Neural crest cell (in vitro differentiated cells): Measurements from ENCODE around the gene WDR76. TPM values are rescaled to one million over a fixed set of nuclear protein-coding genes. Genes with fewer than 3 reads are reported as not detected.

ENCODE experiments used
- DNase-seq: peaks from one replicate; pipeline ENCODE4 v3.0.0; 2021; ENCODE audit warnings: low read depth, mixed read lengths, low spot score
- H3K27ac Mint-ChIP-seq: one replicate; pipeline ENCODE4 v1.8.0; 2021; ENCODE audit warnings: mild to moderate bottlenecking, mixed read lengths; ENCODE audit not compliant: unreplicated experiment
- H3K27me3 Mint-ChIP-seq: 2 replicates; pipeline ENCODE4 v1.8.0; 2021; ENCODE audit warnings: low read depth, mild to moderate bottlenecking, mixed read lengths
- H3K36me3 Mint-ChIP-seq: 2 replicates; pipeline ENCODE4 v1.8.0; 2021; ENCODE audit warnings: low read depth, mild to moderate bottlenecking, mixed read lengths
- H3K4me1 Mint-ChIP-seq: 2 replicates; pipeline ENCODE4 v1.8.0; 2021; ENCODE audit warnings: mixed read lengths
- H3K4me3 Mint-ChIP-seq: one replicate; pipeline ENCODE4 v1.8.0; 2021; ENCODE audit warnings: mild to moderate bottlenecking, mixed read lengths
- H3K9me3 Mint-ChIP-seq: 2 replicates; pipeline ENCODE4 v1.8.0; 2021; ENCODE audit warnings: mixed read lengths
- total RNA-seq: library from RNA; stranded (reverse); gene quantifications from 2 replicates; pipeline ENCODE4 v1.2.1, GENCODE V29; 2021
- TF ChIP-seq, protein P1 (sequence below): fragments of 200-600 bp; sonication (generic); conservative IDR thresholded peaks from 2 replicates; pipeline ENCODE4 v1.5.0; 2021; ENCODE audit warnings: antibody characterized with exemption, mild to moderate bottlenecking

The WDR76 gene
- total RNA-seq, 1 donor from 2014 or later = 41.3 TPM

DNA sequence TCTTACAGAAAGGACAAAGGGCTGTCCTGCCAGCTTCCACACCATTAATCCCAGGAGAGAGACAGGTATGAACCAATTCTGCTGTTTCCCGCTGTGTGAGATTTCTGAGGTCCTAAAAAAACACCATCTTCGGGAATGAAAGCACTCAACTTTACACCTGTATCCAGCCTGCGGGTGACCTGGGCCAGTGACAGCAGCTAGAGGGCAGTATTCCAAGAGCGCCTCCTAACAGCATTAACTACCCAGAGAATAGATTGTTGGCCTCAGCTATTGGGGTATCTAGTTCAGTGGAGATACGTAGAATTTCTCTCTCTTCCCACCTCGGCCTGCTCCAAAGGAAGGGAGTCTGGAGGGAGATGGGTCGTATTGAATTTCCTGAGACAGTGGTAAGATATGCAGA, 55.1 kb downstream of the WDR76 start:
- DNase-seq = no peak
- Mint-ChIP-seq H3K4me3 (no peak overlapping the region), H3K27ac (no peak overlapping the region)

DNA sequence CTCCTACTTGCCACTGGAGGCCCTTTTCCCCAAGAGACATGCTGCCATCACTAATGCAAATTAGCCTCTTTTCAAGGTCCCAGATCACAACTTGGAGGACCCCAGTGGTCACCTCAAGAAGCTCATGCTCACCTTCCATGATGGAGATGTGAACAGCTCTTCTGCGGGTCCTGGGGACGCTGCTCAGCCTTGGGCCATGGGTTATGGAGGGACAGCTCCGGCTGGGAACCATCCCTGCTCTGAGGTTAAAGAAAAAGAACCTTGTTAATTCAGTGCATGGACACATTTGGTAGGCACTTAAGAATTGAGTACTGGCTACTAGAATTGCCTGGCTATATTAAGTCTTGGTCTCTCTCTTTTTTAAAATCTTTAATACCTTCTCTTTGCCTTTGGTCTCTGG, 56.8 kb downstream of the WDR76 start:
- H3K27ac Mint-ChIP-seq = no peak overlapping the region
- H3K36me3 Mint-ChIP-seq = peaks cover 12% of the 10 kb centered on the region
- TF ChIP-seq, protein P1, sequence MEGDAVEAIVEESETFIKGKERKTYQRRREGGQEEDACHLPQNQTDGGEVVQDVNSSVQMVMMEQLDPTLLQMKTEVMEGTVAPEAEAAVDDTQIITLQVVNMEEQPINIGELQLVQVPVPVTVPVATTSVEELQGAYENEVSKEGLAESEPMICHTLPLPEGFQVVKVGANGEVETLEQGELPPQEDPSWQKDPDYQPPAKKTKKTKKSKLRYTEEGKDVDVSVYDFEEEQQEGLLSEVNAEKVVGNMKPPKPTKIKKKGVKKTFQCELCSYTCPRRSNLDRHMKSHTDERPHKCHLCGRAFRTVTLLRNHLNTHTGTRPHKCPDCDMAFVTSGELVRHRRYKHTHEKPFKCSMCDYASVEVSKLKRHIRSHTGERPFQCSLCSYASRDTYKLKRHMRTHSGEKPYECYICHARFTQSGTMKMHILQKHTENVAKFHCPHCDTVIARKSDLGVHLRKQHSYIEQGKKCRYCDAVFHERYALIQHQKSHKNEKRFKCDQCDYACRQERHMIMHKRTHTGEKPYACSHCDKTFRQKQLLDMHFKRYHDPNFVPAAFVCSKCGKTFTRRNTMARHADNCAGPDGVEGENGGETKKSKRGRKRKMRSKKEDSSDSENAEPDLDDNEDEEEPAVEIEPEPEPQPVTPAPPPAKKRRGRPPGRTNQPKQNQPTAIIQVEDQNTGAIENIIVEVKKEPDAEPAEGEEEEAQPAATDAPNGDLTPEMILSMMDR = no peak
- no peak for DNase-seq
- H3K4me3 Mint-ChIP-seq = no peak overlapping the region
- no peaks in the 10 kb centered on the region for H3K27me3 Mint-ChIP-seq
- no peaks in the 10 kb centered on the region for H3K4me1 Mint-ChIP-seq
- H3K9me3 Mint-ChIP-seq = no peaks in the 10 kb centered on the region

More for the DNA sequence above, 55.1 kb downstream of the WDR76 start:
- TF ChIP-seq, protein P1 = peak; percentile 47
- Mint-ChIP-seq H3K4me1 (no peaks in the 10 kb centered on the region), H3K27me3 (no peaks in the 10 kb centered on the region), H3K9me3 (no peaks in the 10 kb centered on the region), H3K36me3 (peaks cover 12% of the 10 kb centered on the region)

DNA sequence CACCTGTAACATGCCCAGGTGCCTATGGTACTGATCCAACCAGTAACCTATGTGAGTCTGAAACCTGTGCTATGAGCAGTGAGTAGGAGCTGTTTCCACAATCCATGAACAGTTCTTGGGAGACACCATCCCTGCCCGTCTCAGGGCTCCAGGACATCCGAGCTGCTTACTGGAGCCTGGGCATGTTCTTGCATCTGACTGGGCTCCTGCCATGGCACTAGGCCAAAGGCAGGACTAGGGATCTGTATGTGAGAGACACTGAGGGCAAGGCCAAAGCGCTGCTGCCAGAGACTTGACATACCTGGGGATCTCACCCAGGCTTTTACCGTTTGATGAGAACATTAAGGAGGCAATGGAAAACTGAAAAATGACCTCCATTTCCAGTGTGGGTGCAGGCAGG, 59.8 kb downstream of the WDR76 start:
- Mint-ChIP-seq H3K4me1 (no peaks in the 10 kb centered on the region), H3K9me3 (no peaks in the 10 kb centered on the region), H3K4me3 (no peak overlapping the region), H3K27me3 (no peaks in the 10 kb centered on the region), H3K27ac (no peak overlapping the region), H3K36me3 (peaks cover 16% of the 10 kb centered on the region)
- DNase-seq = no peak
- TF ChIP-seq, protein P1 = no peak

DNA sequence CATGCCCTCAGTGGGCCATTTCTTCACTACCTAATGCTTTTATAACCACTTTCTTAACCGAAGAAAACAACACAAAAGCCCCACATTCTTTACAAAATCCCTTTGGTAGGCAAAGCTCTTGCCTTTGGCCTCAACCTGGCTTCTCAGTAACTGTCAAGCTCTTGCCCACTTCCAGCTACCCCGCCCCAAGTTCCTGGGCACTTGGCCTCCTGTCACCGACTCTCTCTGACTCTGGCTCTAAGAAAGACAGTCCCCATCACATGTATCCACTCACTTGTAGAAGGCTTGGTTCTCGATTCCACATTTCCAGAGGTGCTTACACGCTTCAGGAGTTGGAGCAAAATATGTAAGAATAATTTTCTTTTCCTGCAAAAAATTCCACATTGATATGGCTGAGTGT, 61.1 kb downstream of the WDR76 start:
- DNase-seq = no peak

DNA sequence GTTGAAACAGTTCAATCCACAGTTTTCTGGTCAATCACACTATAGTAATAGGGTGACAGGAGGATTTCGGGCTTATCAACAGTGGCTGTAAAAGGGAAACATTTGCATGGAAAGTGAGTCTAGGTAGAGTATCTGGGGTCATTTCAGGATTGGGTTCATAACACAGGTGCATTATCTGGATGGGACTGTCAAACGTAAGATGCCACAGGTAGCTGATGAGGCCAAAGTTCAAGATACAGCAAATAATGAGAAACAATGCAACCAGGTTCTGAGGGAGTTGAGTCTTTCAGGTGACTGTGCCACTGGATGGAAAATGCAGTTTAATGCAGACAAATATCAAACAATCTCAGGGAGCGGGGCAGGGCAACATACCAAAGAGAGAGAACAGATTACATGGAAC, 62.2 kb downstream of the WDR76 start:
- Mint-ChIP-seq H3K4me1 (peaks cover 5% of the 10 kb centered on the region), H3K9me3 (no peaks in the 10 kb centered on the region), H3K4me3 (no peak overlapping the region), H3K27me3 (no peaks in the 10 kb centered on the region), H3K27ac (peak overlapping the region; percentile 8), H3K36me3 (peaks cover 10% of the 10 kb centered on the region)
- no peak for DNase-seq
- TF ChIP-seq, protein P1 = no peak

More for the DNA sequence above, 61.1 kb downstream of the WDR76 start:
- no peak overlapping the region for H3K27ac Mint-ChIP-seq
- H3K9me3 Mint-ChIP-seq = no peaks in the 10 kb centered on the region
- H3K4me3 Mint-ChIP-seq = no peak overlapping the region
- H3K36me3 Mint-ChIP-seq = peaks cover 10% of the 10 kb centered on the region
- TF ChIP-seq, protein P1 = no peak
- H3K4me1 Mint-ChIP-seq = no peaks in the 10 kb centered on the region
- no peaks in the 10 kb centered on the region for H3K27me3 Mint-ChIP-seq

DNA sequence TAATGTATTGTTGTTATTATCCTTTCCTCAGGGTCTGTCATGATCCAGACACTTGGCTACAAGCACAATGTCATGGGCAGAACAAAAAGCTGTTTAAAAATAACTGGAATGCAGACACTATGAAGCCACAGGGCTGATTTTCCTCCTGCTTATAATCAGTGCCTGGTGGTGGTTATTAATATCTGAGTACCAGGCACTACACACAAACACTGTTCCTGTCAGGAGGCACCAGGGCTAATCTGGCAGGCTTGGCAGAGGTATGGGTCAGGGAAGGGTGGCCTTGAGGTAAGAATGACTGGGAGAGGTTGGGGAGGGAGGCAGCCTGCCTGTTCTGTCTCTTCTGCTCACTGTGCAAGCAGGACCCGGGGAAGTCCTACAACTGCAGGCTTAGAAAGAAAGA, 67.2 kb downstream of the WDR76 start:
- Mint-ChIP-seq H3K27me3 (no peaks in the 10 kb centered on the region), H3K4me1 (peaks cover 7% of the 10 kb centered on the region), H3K4me3 (no peak overlapping the region), H3K27ac (no peak overlapping the region), H3K9me3 (no peaks in the 10 kb centered on the region), H3K36me3 (peaks cover 4% of the 10 kb centered on the region)
- TF ChIP-seq, protein P1 = no peak
- DNase-seq = no peak
